GM12892 (cell line): ENCODE data around the gene ENOPH1.

Experiments
- POLR2A ChIP-seq: IDR thresholded peaks from 2 replicates; pipeline ENCODE4 v1.6.1; 2011; ENCODE audit warnings: low read depth, low read length, control low read depth
- POLR2AphosphoS5 ChIP-seq: IDR thresholded peaks from 2 replicates; pipeline ENCODE4 v1.6.1; 2011; ENCODE audit warnings: low read depth, low read length, control low read depth
- TAF1 ChIP-seq: IDR thresholded peaks from 2 replicates; pipeline ENCODE4 v1.6.1; 2011; ENCODE audit warnings: low read depth, mild to moderate bottlenecking, control low read depth, low read length, borderline replicate concordance

DNA sequence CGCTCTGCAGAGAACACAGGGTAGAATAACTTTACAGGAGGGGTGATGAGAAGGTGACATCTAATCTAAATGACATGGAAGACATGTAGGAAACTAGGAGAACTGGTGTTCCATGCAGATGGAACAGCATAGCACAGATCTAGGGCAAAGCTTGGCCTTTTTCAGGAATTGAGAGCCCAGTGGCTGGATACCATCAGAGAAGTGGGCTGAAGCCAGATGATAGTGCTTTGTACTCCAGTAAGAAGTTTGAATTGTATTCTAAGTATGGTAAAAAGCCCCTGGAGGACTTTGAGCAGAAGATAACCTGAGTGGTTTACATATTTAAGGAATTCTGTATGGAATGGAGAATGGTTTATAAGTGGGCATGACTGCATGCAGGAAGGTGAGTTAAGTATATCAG lies 32.8 kb downstream of the ENOPH1 start:
- TF ChIP-seq POLR2AphosphoS5 (no peak), TAF1 (no peak), POLR2A (no peak)
